HepG2 (cell line): ENCODE data around the gene CEACAM18. TPM values are rescaled to one million over a fixed set of nuclear protein-coding genes. Genes with fewer than 3 reads are reported as not detected.

ENCODE experiments used
- ATAC-seq: fragments of 200-7000 bp; cut with Tn5 transposase; 3 replicates; pipeline ENCODE4 v1.9.1; 2020; ENCODE audit warnings: mild to moderate bottlenecking, moderate library complexity
- BruUV-seq: library from RNA; stranded (reverse); fragments of 400-500 nt; replicated peaks from 2 replicates; lab custom pipeline; 2021; lab: Mats Ljungman, UMichigan
- CTCF ChIA-PET: fragments of 300-600 bp; formaldehyde crosslinking; extraction: SDS; loops from one replicate; lab custom pipeline; 2021; ENCODE audit warnings: low total read pairs, inconsistent platforms, low intra/inter-chr PET ratio; lab: Yijun Ruan, JAX
- POLR2A ChIA-PET: fragments of 350-600 bp; sonication (Branson Sonifier 250); formaldehyde crosslinking; loops from one replicate; lab custom pipeline; 2020; ENCODE audit warnings: antibody characterized with exemption, inconsistent platforms; lab: Yijun Ruan, JAX
- DNase-seq: peaks from one replicate; pipeline ENCODE4 v3.0.0-alpha.2; 2015; ENCODE audit warnings: low spot score
- FAIRE-seq: peaks from 3 replicates; lab custom pipeline; 2011; peaks lifted over from hg19 to GRCh38; lab: Jason Lieb, UNC
- H2AFZ ChIP-seq: one replicate; pipeline ENCODE4 v1.6.1; 2011; ENCODE audit warnings: low read length, inconsistent platforms
- H3K27ac ChIP-seq: fragments of 300-600 bp; 3 replicates; pipeline ENCODE4 v1.8.0; 2011; ENCODE audit warnings: mixed run types, mild to moderate bottlenecking, mixed read lengths, low read length, inconsistent platforms; ENCODE audit not compliant: insufficient read depth; ENCODE audit errors: extremely low read length
- H3K27me3 ChIP-seq, 2 experiments: fragments of 200-600 bp in 1 of 2; 2 replicates in 1 of 2; 3 replicates in 1 of 2; pipeline versions ENCODE4 v1.6.0 to v1.8.0; 2011; ENCODE audit warnings: low read length in 2 of 2, mild to moderate bottlenecking in 2 of 2, moderate library complexity in 2 of 2, inconsistent platforms in 1 of 2; ENCODE audit not compliant: insufficient read depth in 2 of 2, control insufficient read depth in 1 of 2
- H3K36me3 ChIP-seq, 2 experiments: fragments of 200-600 bp in 1 of 2; replicated peaks in 1 of 2; 2 replicates in 1 of 2; 3 replicates in 1 of 2; pipeline versions ENCODE4 v1.5.1 to v1.8.0; 2011; ENCODE audit warnings: low read length in 2 of 2, inconsistent platforms in 1 of 2; ENCODE audit not compliant: insufficient read depth in 2 of 2, control insufficient read depth in 1 of 2
- H3K4me1 ChIP-seq: 2 replicates; pipeline ENCODE4 v1.5.1; 2012; ENCODE audit warnings: low read length, inconsistent platforms; ENCODE audit not compliant: insufficient read depth
- H3K4me2 ChIP-seq: 2 replicates; pipeline ENCODE4 v1.6.0; 2011; ENCODE audit warnings: low read depth, low read length, inconsistent platforms
- H3K4me3 ChIP-seq, 3 experiments: fragments of 200-600 bp in 1 of 3; sonication (generic), shearing (Covaris generic) in 1 of 3; replicated peaks in 1 of 3; 2 replicates each; pipeline ENCODE4 v1.5.1; 2011 to 2016; ENCODE audit warnings: low read length in 3 of 3, inconsistent platforms in 2 of 3, low read depth in 2 of 3, mild to moderate bottlenecking in 2 of 3, control low read depth in 1 of 3, mixed read lengths in 1 of 3; ENCODE audit not compliant: insufficient read depth in 1 of 3
- H3K79me2 ChIP-seq: one replicate; pipeline ENCODE4 v1.6.1; 2011; ENCODE audit warnings: low read length, inconsistent platforms; ENCODE audit not compliant: insufficient read depth
- H3K9ac ChIP-seq: 2 replicates; pipeline ENCODE4 v1.6.0; 2011; ENCODE audit warnings: mild to moderate bottlenecking, low read depth, low read length, inconsistent platforms; ENCODE audit not compliant: insufficient read depth
- H3K9me3 ChIP-seq: 2 replicates; pipeline ENCODE4 v1.5.1; 2012; ENCODE audit warnings: mild to moderate bottlenecking, low read length
- H4K20me1 ChIP-seq: 2 replicates; pipeline ENCODE4 v1.6.0; 2011; ENCODE audit warnings: inconsistent platforms, mild to moderate bottlenecking, low read length, moderate library complexity; ENCODE audit not compliant: insufficient read depth
- CHD4 ChIP-seq: fragments of 200-600 bp; sonication (generic); IDR thresholded peaks from 2 replicates; pipeline ENCODE4 v1.7.0; 2017; ENCODE audit warnings: mild to moderate bottlenecking, low read length, borderline replicate concordance
- FOXK2 ChIP-seq: fragments of 450-650 bp; IDR thresholded peaks from 2 replicates; pipeline ENCODE4 v1.6.1; 2016
- KDM2A ChIP-seq: sonication (generic); formaldehyde crosslinking; IDR thresholded peaks from 2 replicates; pipeline ENCODE4 v1.4.0; 2020; ENCODE audit warnings: low read depth, missing genetic modification reagents, borderline replicate concordance
- MXI1 ChIP-seq: IDR thresholded peaks from 3 replicates; pipeline ENCODE4 v1.6.1; 2012; ENCODE audit warnings: low read depth, low read length, inconsistent platforms, borderline replicate concordance
- NFIB ChIP-seq: sonication (generic); formaldehyde crosslinking; IDR thresholded peaks from 2 replicates; pipeline ENCODE4 v1.9.0; 2021; ENCODE audit warnings: missing genetic modification reagents, mild to moderate bottlenecking, borderline replicate concordance
- SOX6 ChIP-seq, 2 experiments: fragments of 450-650 bp in 1 of 2; sonication (generic) in 1 of 2; formaldehyde crosslinking in 1 of 2; IDR thresholded peaks; 2 replicates each; pipeline versions ENCODE4 v1.4.0 to v1.6.1; 2017 to 2020; ENCODE audit warnings: antibody characterized with exemption in 1 of 2, mild to moderate bottlenecking in 1 of 2, missing genetic modification reagents in 1 of 2
- TRIM24 ChIP-seq: sonication (generic); formaldehyde crosslinking; IDR thresholded peaks from 2 replicates; pipeline ENCODE4 v1.8.0; 2022; ENCODE audit warnings: mild to moderate bottlenecking, missing genetic modification reagents
- ZBTB4 ChIP-seq: sonication (generic); formaldehyde crosslinking; IDR thresholded peaks from 2 replicates; pipeline ENCODE4 v1.4.0; 2020; ENCODE audit warnings: missing genetic modification reagents, mild to moderate bottlenecking, borderline replicate concordance
- ZNF263 ChIP-seq: sonication (generic); formaldehyde crosslinking; IDR thresholded peaks from 2 replicates; pipeline ENCODE4 v1.4.0; 2020; ENCODE audit warnings: missing genetic modification reagents
- ZNF350 ChIP-seq: sonication (generic); formaldehyde crosslinking; IDR thresholded peaks from 2 replicates; pipeline ENCODE4 v1.4.0; 2020; ENCODE audit warnings: mild to moderate bottlenecking, low read depth, missing genetic modification reagents, borderline replicate concordance
- ZNF446 ChIP-seq: sonication (generic); formaldehyde crosslinking; IDR thresholded peaks from 2 replicates; pipeline ENCODE4 v1.5.0; 2020; ENCODE audit warnings: mild to moderate bottlenecking, missing genetic modification reagents
- ZNF510 ChIP-seq: sonication (generic); formaldehyde crosslinking; IDR thresholded peaks from 2 replicates; pipeline ENCODE4 v1.4.0; 2020; ENCODE audit warnings: low read depth, mild to moderate bottlenecking, missing genetic modification reagents
- ZNF558 ChIP-seq: sonication (generic); formaldehyde crosslinking; IDR thresholded peaks from 2 replicates; pipeline ENCODE4 v1.9.0; 2022; ENCODE audit warnings: mild to moderate bottlenecking, missing genetic modification reagents, borderline replicate concordance
- ZNF816 ChIP-seq: sonication (generic); formaldehyde crosslinking; IDR thresholded peaks from 2 replicates; pipeline ENCODE4 v1.8.0; 2022; ENCODE audit warnings: missing genetic modification reagents, mild to moderate bottlenecking, borderline replicate concordance
- WGBS: methylation state at CpG from one replicate; pipeline ENCODE4 v1.1.6; 2017; ENCODE audit warnings: low lambda C conversion rate; 5-methylcytosine and 5-hydroxymethylcytosine counted together
- in situ Hi-C: cut with HindIII; loops from 2 replicates; pipeline ENCODE4 v1.10.0; 2017; ENCODE audit warnings: low pct_unique_long_range_greater_than_20kb; ENCODE audit not compliant: extremely low pct_ligation_motif_present
- intact Hi-C: fragments of 100-400 bp; cut with micrococcal nuclease; formaldehyde crosslinking; loops from one replicate; pipeline ENCODE4 v1.10.0; 2022; ENCODE audit not compliant: unreplicated experiment
- polyA plus RNA-seq, 8 experiments: library from polyadenylated mRNA; depleted of rRNA in 3 of 8; stranded (reverse) in 7 of 8; unstranded in 1 of 8; fragments of >200 nt; fragmentation: Illumina TruSeq in 4 of 8; extraction: Trizol in 4 of 8; gene quantifications; 2 replicates each; pipeline versions ENCODE4 v1.2.1 to v1.2.3, GENCODE V29; 2011 to 2016; ENCODE audit warnings: low read depth in 4 of 8, missing spikeins in 1 of 8, mixed read lengths in 1 of 8; ENCODE audit not compliant: insufficient read depth in 1 of 8
- total RNA-seq, 5 experiments: library from RNA; depleted of rRNA; stranded (reverse); fragments of >200 nt; fragmentation: Illumina TruSeq; extraction: Trizol; gene quantifications; 2 replicates each; pipeline ENCODE4 v1.2.3, GENCODE V29; 2016; ENCODE audit warnings: low read depth in 1 of 5

CEACAM18 gene
- total and polyA plus RNA-seq, 2 of the 13 experiments (the other 11 are each of a cell fraction or from before 2014, with no cell fraction given) = not detected

GRCh38 chr19:51491586-51491985, 13.2 kb downstream of the CEACAM18 start:
- Histone ChIP-seq H3K9me3 (no peaks in the 10 kb centered on the region), H4K20me1 (no peaks in the 10 kb centered on the region), H3K79me2 (no peaks in the 10 kb centered on the region), H3K36me3 (no peaks in the 10 kb centered on the region), H3K4me2 (no peak overlapping the region), H3K27ac (no peak overlapping the region), H2AFZ (no peak overlapping the region), H3K4me3 (no peak overlapping the region), H3K9ac (no peak overlapping the region), H3K27me3 (peaks cover 0 to 1% of the 10 kb centered on the region in 2 experiments; a peak in 2 of 5 replicates), H3K4me1 (no peaks in the 10 kb centered on the region)
- TF ChIP-seq KDM2A (CRISPR knock-in tag) = no peak
- no peak for TF ChIP-seq ZNF350 (CRISPR knock-in tag)
- ATAC-seq (no peak), FAIRE-seq (no peak), DNase-seq (no peak)
- 1% methylated on average over 4 of the region's 7 CpGs for WGBS
- ChIA-PET CTCF (no interaction called here), POLR2A (no interaction called here)
- in situ Hi-C loops = no loop called here
- intact Hi-C loops = no loop called here
- BruUV-seq = no TSS peak

- no peak for FAIRE-seq
- H3K4me1 ChIP-seq = no peaks in the 10 kb centered on the region
- H3K79me2 ChIP-seq = no peaks in the 10 kb centered on the region
- no peak overlapping the region for H3K27ac ChIP-seq
- BruUV-seq = no TSS peak
- H3K9me3 ChIP-seq = no peaks in the 10 kb centered on the region
- DNase-seq = no peak
- CTCF ChIA-PET = no interaction called here
- no peak overlapping the region for H3K9ac ChIP-seq
- no peak overlapping the region for H2AFZ ChIP-seq
- ATAC-seq = no peak
- 0% methylated on average over 2 of the region's 2 CpGs for WGBS
- no peak overlapping the region for H3K4me2 ChIP-seq
- in situ Hi-C loops = no loop called here
- no peaks in the 10 kb centered on the region for H4K20me1 ChIP-seq
- no peaks in the 10 kb centered on the region for H3K36me3 ChIP-seq
- intact Hi-C loops = no loop called here
- peaks cover 0 to 1% of the 10 kb centered on the region in 2 experiments; a peak in 2 of 5 replicates for H3K27me3 ChIP-seq
- POLR2A ChIA-PET = no interaction called here
- H3K4me3 ChIP-seq = no peak overlapping the region
- no peak for TF ChIP-seq NFIB (CRISPR knock-in tag)
- TF ChIP-seq MXI1 = no peak
- no peak for TF ChIP-seq FOXK2
- TF ChIP-seq ZNF446 (CRISPR knock-in tag) = no peak
- TF ChIP-seq ZNF558 = no peak
- TF ChIP-seq ZNF816 (CRISPR knock-in tag) = no peak
- TF ChIP-seq ZNF263 = no peak
- TF ChIP-seq SOX6 (IDR thresholded peaks at IDR 0.05) = no peak
- TF ChIP-seq SOX6 (CRISPR knock-in tag; IDR thresholded peaks at IDR 0.05) = no peak
- no peak for TF ChIP-seq CHD4
- TF ChIP-seq ZBTB4 (CRISPR knock-in tag) = no peak
- no peak for TF ChIP-seq ZNF510 (CRISPR knock-in tag)
- no peak for TF ChIP-seq TRIM24 (CRISPR knock-in tag)
Measured at GRCh38 chr19:51493776-51494175, 15.4 kb downstream of the CEACAM18 start.
